GM10847 (cell line): ENCODE measurements around the gene MORN1.

Experiments used
- POLR2A ChIP-seq: IDR thresholded peaks from 2 replicates; pipeline ENCODE4 v1.6.1; 2011; ENCODE audit not compliant: insufficient read length; ENCODE audit errors: extremely low read depth

The MORN1 gene

GRCh38 chr1:2412773-2413494 is 21.6 kb upstream of the MORN1 start:
- TF ChIP-seq POLR2A: no peak

GRCh38 chr1:2412395-2412772 is 21.0 kb upstream of the MORN1 start, which contains the start of gene PEX10:
TSS of gene PEX10 (minus strand) at chr1:2412564. CDS start at chr1:2412502, 62 bp downstream.
- TF ChIP-seq POLR2A: peak; percentile 54

- TF ChIP-seq POLR2A: no peak
These were observed 20.5 kb upstream of the MORN1 start for GRCh38 chr1:2411801-2412394.

- no peak for TF ChIP-seq POLR2A
These were observed 18.4 kb upstream of the MORN1 start for GRCh38 chr1:2409745-2410144.

- no peak for TF ChIP-seq POLR2A
These were observed 17.5 kb upstream of the MORN1 start for GRCh38 chr1:2408859-2409276.

GRCh38 chr1:2408456-2408855 is 17.1 kb upstream of the MORN1 start:
- TF ChIP-seq POLR2A: no peak

- TF ChIP-seq POLR2A: no peak
These were observed 16.6 kb upstream of the MORN1 start for GRCh38 chr1:2407991-2408275.

- no peak for TF ChIP-seq POLR2A
These were observed 16.0 kb upstream of the MORN1 start for GRCh38 chr1:2407166-2407990.

- TF ChIP-seq POLR2A: no peak
These were observed 15.2 kb upstream of the MORN1 start for GRCh38 chr1:2406451-2407041.

- TF ChIP-seq POLR2A: no peak
These were observed 14.4 kb upstream of the MORN1 start for GRCh38 chr1:2405588-2406295.

GRCh38 chr1:2404890-2405511 is 13.6 kb upstream of the MORN1 start:
- no peak for TF ChIP-seq POLR2A

- TF ChIP-seq POLR2A: no peak
These were observed 13.0 kb upstream of the MORN1 start for GRCh38 chr1:2404142-2404889.

- TF ChIP-seq POLR2A: no peak
These were observed 11.9 kb upstream of the MORN1 start for GRCh38 chr1:2403273-2403672.

- no peak for TF ChIP-seq POLR2A
These were observed 11.1 kb upstream of the MORN1 start for GRCh38 chr1:2402420-2402819.
